Gastroesophageal sphincter (tissue), 4 donors: Measurements from ENCODE around the gene COL4A6. TPM values are rescaled to one million over a fixed set of nuclear protein-coding genes. Genes with fewer than 3 reads are reported as not detected.
A peak's percentile ranks its signal among the peaks of the same experiment; 100 is the strongest.
"Not testable (repeated sequence)": the region's sequence is repeated elsewhere in the genome, so short reads cannot be mapped to it uniquely, and the experiment has no call there.

Source experiments
- ATAC-seq: fragments of 150-250 bp; one replicate; pipeline ENCODE4 v1.9.1; 2016; ENCODE audit warnings: mild to moderate bottlenecking, moderate library complexity
- H3K27ac ChIP-seq, 4 donors: fragments of 200-600 bp; sonication (generic) in 3 of 4; 1 replicate in 3 of 4; 2 replicates in 1 of 4; pipeline ENCODE4 v1.5.1; 2016 to 2019
- H3K27me3 ChIP-seq: fragments of 200-600 bp; sonication (generic); one replicate; pipeline ENCODE4 v1.5.1; 2019
- H3K36me3 ChIP-seq, 2 donors: fragments of 200-600 bp; sonication (generic); one replicate each; pipeline ENCODE4 v1.5.1; 2019; ENCODE audit warnings: control low read depth in 1 of 2
- H3K4me1 ChIP-seq, 3 donors: fragments of 200-600 bp; sonication (generic); 1 replicate in 2 of 3; 2 replicates in 1 of 3; pipeline ENCODE4 v1.5.1; 2016 to 2019; ENCODE audit warnings: control low read depth in 2 of 3
- H3K4me3 ChIP-seq, 2 donors: fragments of 200-600 bp; sonication (generic); one replicate each; pipeline ENCODE4 v1.5.1; 2019; ENCODE audit warnings: mild to moderate bottlenecking in 1 of 2, moderate library complexity in 1 of 2
- H3K9me3 ChIP-seq, 3 donors: fragments of 200-600 bp; sonication (generic); one replicate each; pipeline ENCODE4 v1.5.1; 2017 to 2019; ENCODE audit warnings: control low read depth in 2 of 3
- EP300 ChIP-seq: sonication (generic); formaldehyde crosslinking; IDR thresholded peaks from one replicate; pipeline ENCODE4 v1.6.1; 2017; ENCODE audit warnings: antibody characterized with exemption, mild to moderate bottlenecking
- POLR2A ChIP-seq, 2 donors: fragments of 450-650 bp; IDR thresholded peaks; one replicate each; pipeline ENCODE4 v1.6.1; 2017; ENCODE audit warnings: antibody characterized with exemption in 2 of 2, mild to moderate bottlenecking in 2 of 2, moderate library complexity in 1 of 2
- POLR2AphosphoS5 ChIP-seq: sonication (generic); formaldehyde crosslinking; IDR thresholded peaks from one replicate; pipeline ENCODE4 v1.6.1; 2017; ENCODE audit warnings: antibody characterized with exemption
- whole genome bisulfite sequencing, 2 donors: methylation state at CpG; one replicate each; pipeline ENCODE4 v1.1.5; 2018; ENCODE audit warnings: low coverage in 1 of 2; 5-methylcytosine and 5-hydroxymethylcytosine counted together
- total RNA-seq, 4 donors: library from RNA; depleted of rRNA; stranded (reverse); fragments of >200 nt; gene quantifications; one replicate each; pipeline ENCODE4 v1.1.0, GENCODE V29; 2016
- TF ChIP-seq, protein P1 (sequence below), 4 experiments: fragments of 200-600 bp in 2 of 4; fragments of 450-650 bp in 2 of 4; sonication (generic) in 1 of 4; IDR thresholded peaks; one replicate each; pipeline ENCODE4 v1.5.1; 2017 to 2019; ENCODE audit warnings: antibody characterized with exemption in 4 of 4, mild to moderate bottlenecking in 2 of 4, moderate library complexity in 2 of 4

COL4A6 gene
- total RNA-seq, result 100 to 1,000 TPM; 103 to 369 (median 213) TPM

DNA sequence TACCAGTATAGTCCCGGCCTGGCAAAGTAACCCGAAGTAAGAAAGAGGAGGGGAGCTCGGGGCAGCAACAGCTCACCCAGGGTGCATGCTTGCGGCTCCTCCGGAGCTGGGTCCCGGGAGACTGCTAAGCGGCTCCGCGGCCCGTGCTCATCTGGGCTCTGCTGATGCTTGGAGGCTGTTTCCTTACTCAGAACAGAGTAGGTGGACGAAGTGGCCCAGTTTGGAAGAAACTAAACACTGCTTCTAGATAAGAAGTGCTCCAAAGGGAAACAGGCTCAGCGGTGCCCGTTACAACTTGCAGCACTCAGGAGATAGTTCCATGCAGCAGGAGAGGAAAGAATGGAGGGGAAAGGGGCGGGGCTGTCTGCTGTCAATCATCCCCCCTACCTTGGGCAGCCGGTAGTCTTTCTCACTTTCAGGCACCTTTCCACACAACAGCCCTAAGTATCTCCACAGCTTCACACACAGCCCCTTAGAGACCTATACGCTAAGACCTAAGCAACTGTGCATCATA lies at the start of gene COL4A6:
TSS of gene COL4A6 (minus strand) at position 313 of the 514 bp plus-strand sequence. CDS start at position 87, 226 bp downstream.
- peak; percentile 16 for ATAC-seq

DNA sequence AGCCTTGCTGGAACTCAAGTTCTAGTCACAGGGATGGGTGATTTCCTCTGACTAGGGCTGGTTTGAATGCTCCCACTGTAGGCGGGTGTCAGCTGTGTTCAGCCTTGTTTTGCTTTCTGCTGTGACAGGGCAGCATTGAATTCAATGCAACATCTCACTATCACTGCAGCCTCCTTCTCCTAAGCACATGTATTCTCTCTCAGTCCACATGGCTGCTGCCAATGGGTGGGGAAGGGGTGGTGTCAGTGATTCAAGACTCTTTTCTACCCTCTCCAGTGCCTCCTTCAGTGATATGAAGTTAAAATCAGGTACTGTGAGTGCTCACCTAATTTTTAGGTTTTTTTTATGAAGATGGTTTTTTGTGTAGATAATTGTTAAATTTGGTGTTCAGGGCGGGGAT lies 47.7 kb upstream of the COL4A6 start:
- Histone ChIP-seq H3K4me1 (peaks cover 0 to 9% (median 0%) of the 10 kb centered on the region in 3 donors), H3K36me3 (peaks cover 0 to 9% of the 10 kb centered on the region in 2 donors)

More for the DNA sequence above, at the start of gene COL4A6:
- no peaks in the 10 kb centered on the region for H3K36me3 ChIP-seq
- H3K27ac ChIP-seq, result peak within 1 kb of the TSS; percentile 80 to 85 (median 83)
- peak within 1 kb of the TSS; percentile 61 to 95 for H3K4me3 ChIP-seq
- H3K9me3 ChIP-seq, result no peaks in the 10 kb centered on the region
- H3K27me3 ChIP-seq, result no peaks in the 10 kb centered on the region
- WGBS, 2 donors, result 0% methylated on average over 3 of the region's 16 CpGs; no CpG with 5 or more reads in 1 of the 2 donors
- no peaks in the 10 kb centered on the region for H3K4me1 ChIP-seq
- TF ChIP-seq EP300 (no peak), POLR2AphosphoS5 (no peak), POLR2A (IDR thresholded peaks at IDR 0.05) (no peak)
- TF ChIP-seq, protein P1, sequence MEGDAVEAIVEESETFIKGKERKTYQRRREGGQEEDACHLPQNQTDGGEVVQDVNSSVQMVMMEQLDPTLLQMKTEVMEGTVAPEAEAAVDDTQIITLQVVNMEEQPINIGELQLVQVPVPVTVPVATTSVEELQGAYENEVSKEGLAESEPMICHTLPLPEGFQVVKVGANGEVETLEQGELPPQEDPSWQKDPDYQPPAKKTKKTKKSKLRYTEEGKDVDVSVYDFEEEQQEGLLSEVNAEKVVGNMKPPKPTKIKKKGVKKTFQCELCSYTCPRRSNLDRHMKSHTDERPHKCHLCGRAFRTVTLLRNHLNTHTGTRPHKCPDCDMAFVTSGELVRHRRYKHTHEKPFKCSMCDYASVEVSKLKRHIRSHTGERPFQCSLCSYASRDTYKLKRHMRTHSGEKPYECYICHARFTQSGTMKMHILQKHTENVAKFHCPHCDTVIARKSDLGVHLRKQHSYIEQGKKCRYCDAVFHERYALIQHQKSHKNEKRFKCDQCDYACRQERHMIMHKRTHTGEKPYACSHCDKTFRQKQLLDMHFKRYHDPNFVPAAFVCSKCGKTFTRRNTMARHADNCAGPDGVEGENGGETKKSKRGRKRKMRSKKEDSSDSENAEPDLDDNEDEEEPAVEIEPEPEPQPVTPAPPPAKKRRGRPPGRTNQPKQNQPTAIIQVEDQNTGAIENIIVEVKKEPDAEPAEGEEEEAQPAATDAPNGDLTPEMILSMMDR (IDR thresholded peaks at IDR 0.05), result no peak

DNA sequence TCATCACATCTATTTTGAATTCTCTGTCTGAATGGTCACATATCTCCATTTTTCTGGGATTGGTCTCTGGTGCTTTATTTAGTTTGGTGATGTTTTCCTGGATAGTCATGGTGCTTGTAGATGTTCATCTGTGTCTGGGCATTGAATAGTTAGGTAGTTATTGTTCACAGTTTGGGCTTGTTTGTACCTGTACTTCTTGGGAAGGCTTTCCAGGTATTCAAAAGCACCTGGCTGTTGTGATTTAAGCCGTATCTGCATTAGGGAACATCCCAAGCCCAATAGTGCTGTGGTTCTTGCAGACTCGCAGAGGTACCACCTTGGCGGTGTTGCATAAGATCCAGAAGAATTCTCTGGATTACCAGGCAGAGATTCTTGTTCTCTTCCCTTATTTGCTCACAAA lies 46.0 kb upstream of the COL4A6 start:
- Histone ChIP-seq H3K4me1 (peaks cover 0 to 8% (median 0%) of the 10 kb centered on the region in 3 donors), H3K4me3 (no peak overlapping the region), H3K36me3 (peaks cover 0 to 9% of the 10 kb centered on the region in 2 donors), H3K27ac (no peak overlapping the region), H3K27me3 (no peaks in the 10 kb centered on the region), H3K9me3 (no peaks in the 10 kb centered on the region)
- TF ChIP-seq POLR2A (IDR thresholded peaks at IDR 0.05) (no peak), EP300 (no peak), POLR2AphosphoS5 (no peak)
- TF ChIP-seq, protein P1 (IDR thresholded peaks at IDR 0.05), result no peak
- no peak for ATAC-seq
- whole genome bisulfite sequencing, 2 donors, result no CpG with 5 or more reads among the region's 3 CpGs

More for the DNA sequence above, 47.7 kb upstream of the COL4A6 start:
- 85% methylated on average over 1 of the region's 2 CpGs; no CpG with 5 or more reads in 1 of the 2 donors for WGBS, 2 donors
- no peaks in the 10 kb centered on the region for H3K27me3 ChIP-seq
- no peak for ATAC-seq
- no peak overlapping the region for H3K27ac ChIP-seq
- H3K9me3 ChIP-seq, result no peaks in the 10 kb centered on the region
- H3K4me3 ChIP-seq, result no peak overlapping the region
- TF ChIP-seq POLR2AphosphoS5, result no peak
- TF ChIP-seq EP300, result no peak
- TF ChIP-seq, protein P1 (IDR thresholded peaks at IDR 0.05), result no peak
- TF ChIP-seq POLR2A (IDR thresholded peaks at IDR 0.05), result no peak

DNA sequence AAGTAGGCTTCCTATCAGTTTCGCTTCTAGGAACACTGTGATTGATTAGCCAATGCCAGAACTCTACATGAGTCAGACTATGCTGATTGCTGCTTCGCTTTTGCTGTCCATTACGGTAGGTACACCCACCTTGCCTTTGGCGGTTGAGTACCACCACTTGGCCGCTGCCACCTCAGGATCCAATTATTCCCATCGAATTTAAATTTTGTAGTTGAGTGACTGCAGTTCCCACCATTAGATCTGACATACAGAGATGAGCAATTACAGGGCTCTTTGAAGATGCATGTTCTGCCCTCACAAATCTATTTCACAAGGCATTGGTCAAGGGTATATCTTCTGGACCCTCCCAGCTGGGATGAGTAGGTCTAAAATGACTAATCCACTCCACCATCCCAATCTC lies 43.3 kb upstream of the COL4A6 start:
- WGBS, 2 donors, result 83 to 84% methylated on average over 1 to 6 of the region's 6 CpGs
- not testable (repeated sequence) for H3K36me3 ChIP-seq, ATAC-seq

DNA sequence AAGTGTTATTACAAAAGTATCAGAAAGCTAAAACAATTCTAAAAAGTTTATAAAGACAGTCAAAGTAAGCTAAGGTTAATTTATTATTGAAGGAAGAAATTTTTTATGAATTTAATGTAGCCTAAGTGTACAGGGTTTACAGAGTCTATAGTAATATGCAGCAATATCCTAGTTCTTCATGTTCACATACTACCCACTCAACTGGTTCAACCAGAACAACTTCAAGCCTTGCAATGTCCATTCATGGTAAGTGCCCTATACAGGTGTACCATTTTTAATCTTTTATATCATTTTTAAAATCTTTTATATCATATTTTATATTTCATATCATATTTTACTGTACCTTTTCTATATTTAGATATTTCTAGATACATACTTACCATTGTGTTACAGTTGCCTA lies 35.8 kb upstream of the COL4A6 start:
- no peak for ATAC-seq
- Histone ChIP-seq H3K4me1 (no peaks in the 10 kb centered on the region), H3K9me3 (no peaks in the 10 kb centered on the region), H3K36me3 (no peaks in the 10 kb centered on the region), H3K27ac (no peak overlapping the region), H3K27me3 (no peaks in the 10 kb centered on the region), H3K4me3 (no peak overlapping the region)
- TF ChIP-seq, protein P1 (IDR thresholded peaks at IDR 0.05), result no peak
- no peak for TF ChIP-seq POLR2AphosphoS5
- TF ChIP-seq EP300, result no peak
- no peak for TF ChIP-seq POLR2A (IDR thresholded peaks at IDR 0.05)

More for the DNA sequence above, 43.3 kb upstream of the COL4A6 start:
- H3K9me3 ChIP-seq, H3K4me1 ChIP-seq, H3K27me3 ChIP-seq, H3K4me3 ChIP-seq, H3K27ac ChIP-seq: not testable (repeated sequence)
